Measurements from ENCODE around the gene KLHL12.

Gene KLHL12

GRCh38 chr1:202857136-202857610, 69.9 kb downstream of the KLHL12 start:
- Mint-ChIP-seq H3K4me1 (ENCODE audit: low read depth) (peaks cover 7% of the 10 kb centered on the region), H3K36me3 (ENCODE audit: low read depth) (no peaks in the 10 kb centered on the region), H3K9me3 (no peaks in the 10 kb centered on the region), H3K27me3 (ENCODE audit: low read depth) (peaks cover 32% of the 10 kb centered on the region), H3K27ac (no peak overlapping the region), H3K4me3 (no peak overlapping the region)
- no peak for DNase-seq (ENCODE audit: low spot score)

DNA sequence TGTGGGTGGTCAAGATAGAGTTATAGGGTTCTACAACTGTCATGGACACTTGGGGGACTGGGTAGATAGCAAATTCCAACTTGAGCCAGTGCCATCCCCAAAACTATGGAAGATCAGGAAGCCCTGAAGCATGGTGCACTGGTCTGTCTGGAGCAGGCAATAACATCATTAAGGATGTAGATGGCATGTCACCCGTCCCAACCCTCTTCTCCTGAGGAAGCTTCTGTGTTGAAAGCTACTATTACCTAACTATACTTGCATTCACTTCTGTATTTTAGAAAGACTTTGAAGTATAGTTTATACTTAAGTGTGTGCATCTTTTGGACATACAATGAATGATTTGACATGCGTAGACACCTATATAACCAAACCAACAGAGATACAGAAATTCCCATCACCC, 71.0 kb downstream of the KLHL12 start:
- DNase-seq (ENCODE audit: low spot score), result no peak
- no peaks in the 10 kb centered on the region for H3K4me1 Mint-ChIP-seq (ENCODE audit: low read depth)
- no peaks in the 10 kb centered on the region for H3K9me3 Mint-ChIP-seq
- H3K36me3 Mint-ChIP-seq (ENCODE audit: low read depth), result no peaks in the 10 kb centered on the region
- no peak overlapping the region for H3K27ac Mint-ChIP-seq
- peaks cover 21% of the 10 kb centered on the region for H3K27me3 Mint-ChIP-seq (ENCODE audit: low read depth)
- H3K4me3 Mint-ChIP-seq, result no peak overlapping the region

GRCh38 chr1:202854787-202855186, 72.2 kb downstream of the KLHL12 start:
- Mint-ChIP-seq H3K9me3 (no peaks in the 10 kb centered on the region), H3K4me1 (ENCODE audit: low read depth) (no peaks in the 10 kb centered on the region), H3K4me3 (no peak overlapping the region), H3K27ac (no peak overlapping the region), H3K27me3 (ENCODE audit: low read depth) (peaks cover 12% of the 10 kb centered on the region), H3K36me3 (ENCODE audit: low read depth) (no peaks in the 10 kb centered on the region)
- no peak for DNase-seq (ENCODE audit: low spot score)

GRCh38 chr1:202852163-202852904, 74.7 kb downstream of the KLHL12 start:
- peak; percentile 22 for DNase-seq (ENCODE audit: low spot score)
- Mint-ChIP-seq H3K4me3 (no peak overlapping the region), H3K9me3 (no peaks in the 10 kb centered on the region), H3K27me3 (ENCODE audit: low read depth) (no peaks in the 10 kb centered on the region), H3K36me3 (ENCODE audit: low read depth) (no peaks in the 10 kb centered on the region), H3K27ac (no peak overlapping the region), H3K4me1 (ENCODE audit: low read depth) (peaks cover 6% of the 10 kb centered on the region)

DNA sequence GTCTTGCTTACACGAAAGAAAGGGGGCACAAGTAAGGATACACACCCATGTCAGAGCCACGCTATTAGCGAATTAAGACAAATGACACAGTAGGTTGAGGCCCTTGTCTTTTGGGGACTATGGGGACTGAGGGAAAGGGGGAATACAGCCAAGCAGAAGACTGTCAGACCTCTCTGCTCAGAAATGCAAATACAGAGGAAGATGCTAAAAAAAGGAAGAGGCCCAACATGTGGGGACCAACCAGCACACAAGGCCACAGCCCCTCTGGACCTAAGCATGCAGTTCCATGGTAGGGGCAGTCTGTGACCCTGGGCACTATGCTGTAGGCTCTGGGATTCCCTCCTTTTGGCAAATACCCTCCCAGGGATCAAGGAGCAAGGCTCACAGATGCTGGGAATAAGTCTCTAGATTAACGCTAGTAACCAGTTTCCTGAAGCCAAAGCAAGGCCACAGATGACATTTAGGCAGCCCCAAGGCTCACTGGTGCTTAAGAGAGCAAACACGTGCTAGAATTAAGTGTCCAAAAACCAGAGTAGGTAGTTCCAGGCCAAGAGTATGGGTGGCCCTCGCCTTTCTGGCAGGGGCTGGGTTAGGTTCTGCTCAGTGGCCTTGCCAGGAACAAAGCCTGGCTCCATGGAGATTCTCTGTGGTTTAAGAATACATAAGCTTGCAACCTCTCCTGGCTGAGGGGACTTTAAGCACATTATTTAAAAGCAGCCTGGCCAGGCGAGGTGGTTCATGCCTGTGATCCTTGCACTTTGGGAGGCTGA, 76.3 kb downstream of the KLHL12 start:
- DNase-seq (ENCODE audit: low spot score), result no peak
- Mint-ChIP-seq H3K27ac (no peak overlapping the region), H3K27me3 (ENCODE audit: low read depth) (no peaks in the 10 kb centered on the region), H3K9me3 (no peaks in the 10 kb centered on the region), H3K4me1 (ENCODE audit: low read depth) (peaks cover 6% of the 10 kb centered on the region), H3K36me3 (ENCODE audit: low read depth) (no peaks in the 10 kb centered on the region), H3K4me3 (no peak overlapping the region)

GRCh38 chr1:202848191-202848542, 78.9 kb downstream of the KLHL12 start:
- H3K27ac Mint-ChIP-seq, result no peak overlapping the region
- no peaks in the 10 kb centered on the region for H3K27me3 Mint-ChIP-seq (ENCODE audit: low read depth)
- DNase-seq (ENCODE audit: low spot score), result peak; percentile 11
- no peaks in the 10 kb centered on the region for H3K9me3 Mint-ChIP-seq
- H3K4me3 Mint-ChIP-seq, result no peak overlapping the region
- H3K4me1 Mint-ChIP-seq (ENCODE audit: low read depth), result peaks cover 6% of the 10 kb centered on the region
- H3K36me3 Mint-ChIP-seq (ENCODE audit: low read depth), result no peaks in the 10 kb centered on the region

- Mint-ChIP-seq H3K36me3 (ENCODE audit: low read depth) (no peaks in the 10 kb centered on the region), H3K9me3 (no peaks in the 10 kb centered on the region), H3K27me3 (ENCODE audit: low read depth) (no peaks in the 10 kb centered on the region), H3K27ac (no peak overlapping the region), H3K4me1 (ENCODE audit: low read depth) (peaks cover 6% of the 10 kb centered on the region), H3K4me3 (no peak overlapping the region)
- DNase-seq (ENCODE audit: low spot score), result no peak
Measured at GRCh38 chr1:202844935-202845334, 82.1 kb downstream of the KLHL12 start.

GRCh38 chr1:202844259-202844658, 82.8 kb downstream of the KLHL12 start:
- Mint-ChIP-seq H3K9me3 (no peaks in the 10 kb centered on the region), H3K4me1 (ENCODE audit: low read depth) (peaks cover 6% of the 10 kb centered on the region), H3K4me3 (no peak overlapping the region), H3K36me3 (ENCODE audit: low read depth) (no peaks in the 10 kb centered on the region), H3K27me3 (ENCODE audit: low read depth) (no peaks in the 10 kb centered on the region), H3K27ac (no peak overlapping the region)
- no peak for DNase-seq (ENCODE audit: low spot score)

GRCh38 chr1:202843081-202843480, 84.0 kb downstream of the KLHL12 start:
- Mint-ChIP-seq H3K4me3 (no peak overlapping the region), H3K27me3 (ENCODE audit: low read depth) (no peaks in the 10 kb centered on the region), H3K27ac (no peak overlapping the region)

More at GRCh38 chr1:202843081-202843480, 84.0 kb downstream of the KLHL12 start:
- no peaks in the 10 kb centered on the region for H3K36me3 Mint-ChIP-seq (ENCODE audit: low read depth)
- no peaks in the 10 kb centered on the region for H3K9me3 Mint-ChIP-seq
- no peak for DNase-seq (ENCODE audit: low spot score)
- peaks cover 4% of the 10 kb centered on the region for H3K4me1 Mint-ChIP-seq (ENCODE audit: low read depth)

Measured in T-helper 2 cell treated with Interferon-gamma antibody and Interleukin-4, amounts not matched to agents 5 μg/mL and 100 μg/mL, for 36 hours (primary cell).